Spleen (tissue), 11 donors: ENCODE data around the gene FAM43A. TPM values are rescaled to one million over a fixed set of nuclear protein-coding genes. Genes with fewer than 3 reads are reported as not detected.
A peak's percentile ranks its signal among the peaks of the same experiment; 100 is the strongest.

Experiments
- DNase-seq: peaks from one replicate; pipeline ENCODE4 v3.0.0-alpha.2; 2020
- H3K27ac ChIP-seq, 8 donors: fragments of 200-600 bp; sonication (generic) in 7 of 8; 1 replicate in 4 of 8; 2 replicates in 4 of 8; pipeline versions ENCODE4 v1.5.0 to v1.8.0; 2016 to 2021; ENCODE audit warnings: inconsistent platforms in 4 of 8, mild to moderate bottlenecking in 4 of 8, moderate library complexity in 1 of 8
- H3K27me3 ChIP-seq, 7 donors: fragments of 200-600 bp; sonication (generic) in 6 of 7; replicated peaks in 1 of 7; 1 replicate in 4 of 7; 2 replicates in 3 of 7; pipeline versions ENCODE4 v1.5.0 to v1.8.0; 2016 to 2021; ENCODE audit warnings: inconsistent platforms in 3 of 7, mild to moderate bottlenecking in 1 of 7
- H3K36me3 ChIP-seq, 6 donors: fragments of 200-600 bp; sonication (generic) in 5 of 6; 1 replicate in 4 of 6; 2 replicates in 2 of 6; pipeline versions ENCODE4 v1.5.0 to v1.8.0; 2016 to 2021; ENCODE audit warnings: inconsistent platforms in 2 of 6
- H3K4me1 ChIP-seq, 6 donors: fragments of 200-600 bp; sonication (generic) in 5 of 6; 1 replicate in 3 of 6; 2 replicates in 3 of 6; pipeline versions ENCODE4 v1.5.0 to v1.8.0; 2016 to 2021; ENCODE audit warnings: inconsistent platforms in 3 of 6
- H3K4me3 ChIP-seq, 8 donors: fragments of 200-600 bp; sonication (generic) in 7 of 8; 1 replicate in 4 of 8; 2 replicates in 4 of 8; pipeline versions ENCODE4 v1.5.0 to v1.8.0; 2016 to 2021; ENCODE audit warnings: inconsistent platforms in 4 of 8, mild to moderate bottlenecking in 4 of 8, moderate library complexity in 2 of 8
- H3K9me3 ChIP-seq, 8 donors: fragments of 200-600 bp; sonication (generic) in 7 of 8; 1 replicate in 4 of 8; 2 replicates in 4 of 8; pipeline versions ENCODE4 v1.5.0 to v1.8.0; 2016 to 2021; ENCODE audit warnings: inconsistent platforms in 4 of 8
- CTCF ChIP-seq, 11 experiments: fragments of 200-600 bp in 7 of 11; fragments of 450-650 bp in 4 of 11; sonication (generic) in 4 of 11; IDR thresholded peaks in 8 of 11; conservative IDR thresholded peaks in 3 of 11; 1 replicate in 7 of 11; 2 replicates in 4 of 11; pipeline versions ENCODE4 v1.4.0 to v1.8.0; 2016 to 2021; ENCODE audit warnings: antibody characterized with exemption in 11 of 11, inconsistent platforms in 4 of 11, mild to moderate bottlenecking in 1 of 11
- POLR2A ChIP-seq, 3 donors: fragments of 450-650 bp; IDR thresholded peaks; one replicate each; pipeline ENCODE4 v1.5.1; 2017; ENCODE audit warnings: antibody characterized with exemption in 3 of 3, mild to moderate bottlenecking in 1 of 3
- POLR2AphosphoS5 ChIP-seq, 3 donors: sonication (generic); formaldehyde crosslinking; IDR thresholded peaks; one replicate each; pipeline ENCODE4 v1.5.1; 2017; ENCODE audit warnings: antibody characterized with exemption in 3 of 3
- WGBS, 5 donors: extraction: QIAGEN DNeasy Blood & Tissue Kit in 3 of 5; methylation state at CpG; one replicate each; pipeline versions ENCODE4 v1.1.5 to v1.1.7; 2013 to 2018; 5-methylcytosine and 5-hydroxymethylcytosine counted together
- intact Hi-C: fragments of 100-400 bp; cut with DNase I; formaldehyde crosslinking; loops from one replicate; pipeline ENCODE4 v1.15.0; 2023; ENCODE audit warnings: low total_unique reads
- polyA plus RNA-seq, 3 donors: library from polyadenylated mRNA; stranded (reverse); fragments of 200-250 nt; gene quantifications; one replicate each; pipeline ENCODE4 v1.2.1, GENCODE V29; 2013
- total RNA-seq, 7 donors: library from RNA; depleted of rRNA in 3 of 7; stranded (reverse); fragments of >200 nt in 3 of 7; fragmentation: NEBNext Ultra II Directional in 4 of 7; extraction: Animal tissue kit (Norgen Biotek cat#: 25700) in 4 of 7; gene quantifications; one replicate each; pipeline versions ENCODE4 v1.1.0 to v1.2.1, GENCODE V29; 2016 to 2021
- donor health status: healthy with polysubstance abuse.
- donor health status: DM: no; HTN: no; CAD: no; lungs with moderate emphysema.
- donor health status: DM: no; HTN: no; CAD: no.
- donor health status: Bipolar disorder and iron deficiency.
- donor health status: healthy.
- donor health status: DM: no; HTN: no; CAD: no.
- donor health status: DM: yes; HTN: yes; CAD: no.

The FAM43A gene
- total and polyA plus RNA-seq, 10 donors = 16.9 to 102 (median 66.6) TPM

- peak overlapping the region in 1 of 8 donors; percentile 8 for H3K4me3 ChIP-seq
- WGBS, 5 donors = 72 to 78% (median 73%) methylated on average over 15 of the region's 15 CpGs
- peak overlapping the region in 7 of 8 donors; percentile 2 to 96 (median 71) for H3K27ac ChIP-seq
- TF ChIP-seq CTCF (IDR thresholded peaks at IDR 0.05 in 8 of 11, conservative IDR thresholded peaks at IDR 0.05 in 3 of 11) = no peak
- TF ChIP-seq POLR2AphosphoS5 (IDR thresholded peaks at IDR 0.05) = peak in 2 of 3 donors; percentile 22 to 67
- H3K27me3 ChIP-seq = peaks cover 0 to 9% (median 0%) of the 10 kb centered on the region in 7 donors
- peaks cover 27 to 97% (median 69%) of the 10 kb centered on the region in 6 donors for H3K4me1 ChIP-seq
- intact Hi-C loops = no loop called here
- H3K36me3 ChIP-seq = peaks cover 0 to 14% (median 0%) of the 10 kb centered on the region in 6 donors
- H3K9me3 ChIP-seq = no peaks in the 10 kb centered on the region
- DNase-seq = peak; percentile 83
Measured at GRCh38 chr3:194691481-194692283, 6.0 kb downstream of the FAM43A start.

GRCh38 chr3:194696702-194697101 lies 11.0 kb downstream of the FAM43A start:
- WGBS, 5 donors = 78 to 90% (median 84%) methylated on average over 6 of the region's 6 CpGs
- Histone ChIP-seq H3K27me3 (no peaks in the 10 kb centered on the region), H3K4me1 (peaks cover 0 to 49% (median 25%) of the 10 kb centered on the region in 6 donors), H3K9me3 (peaks cover 0 to 17% (median 10%) of the 10 kb centered on the region in 8 donors), H3K36me3 (no peaks in the 10 kb centered on the region), H3K4me3 (no peak overlapping the region), H3K27ac (no peak overlapping the region)
- DNase-seq = no peak
- no peak for TF ChIP-seq CTCF (IDR thresholded peaks at IDR 0.05 in 8 of 11, conservative IDR thresholded peaks at IDR 0.05 in 3 of 11)
- intact Hi-C loops = no loop called here

- intact Hi-C loops = no loop called here
- TF ChIP-seq POLR2A (IDR thresholded peaks at IDR 0.05) (no peak), CTCF (IDR thresholded peaks at IDR 0.05 in 8 of 11, conservative IDR thresholded peaks at IDR 0.05 in 3 of 11) (no peak), POLR2AphosphoS5 (IDR thresholded peaks at IDR 0.05) (no peak)
- H3K9me3 ChIP-seq = peaks cover 0 to 17% (median 10%) of the 10 kb centered on the region in 8 donors
- H3K27ac ChIP-seq = no peak overlapping the region
- DNase-seq = no peak
- WGBS, 5 donors = 90 to 96% (median 92%) methylated on average over 9 of the region's 9 CpGs
- no peaks in the 10 kb centered on the region for H3K4me1 ChIP-seq
- no peak overlapping the region for H3K4me3 ChIP-seq
- H3K27me3 ChIP-seq = no peaks in the 10 kb centered on the region
- no peaks in the 10 kb centered on the region for H3K36me3 ChIP-seq
Measured at GRCh38 chr3:194702545-194702944, 16.9 kb downstream of the FAM43A start.

DNA sequence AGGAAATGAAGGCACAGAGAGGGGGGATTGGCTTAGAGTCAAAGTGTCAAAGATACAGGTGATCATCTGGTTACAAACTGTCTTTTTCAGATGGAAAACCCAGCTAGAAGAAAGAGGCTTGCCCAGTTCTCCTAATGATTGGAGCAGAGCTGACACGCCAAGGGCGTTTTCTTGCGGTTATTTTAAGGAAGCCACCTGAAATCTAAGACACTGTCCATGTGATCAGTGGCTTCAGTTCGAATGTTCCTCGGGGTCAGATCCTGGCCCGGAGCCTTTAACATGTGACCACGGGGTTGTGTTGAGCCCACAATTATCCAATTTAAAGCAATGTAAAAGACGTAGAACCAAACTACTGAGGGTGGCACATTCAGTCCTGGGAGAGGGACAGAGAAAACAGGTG lies 19.5 kb downstream of the FAM43A start:
- peaks cover 0 to 8% (median 6%) of the 10 kb centered on the region in 8 donors for H3K9me3 ChIP-seq
- H3K36me3 ChIP-seq = no peaks in the 10 kb centered on the region
- no peak overlapping the region for H3K4me3 ChIP-seq
- 78 to 94% (median 91%) methylated on average over 8 of the region's 8 CpGs for WGBS, 5 donors
- no peaks in the 10 kb centered on the region for H3K4me1 ChIP-seq
- TF ChIP-seq CTCF (IDR thresholded peaks at IDR 0.05 in 8 of 11, conservative IDR thresholded peaks at IDR 0.05 in 3 of 11) (no peak), POLR2A (IDR thresholded peaks at IDR 0.05) (no peak), POLR2AphosphoS5 (IDR thresholded peaks at IDR 0.05) (no peak)
- intact Hi-C loops = no loop called here
- H3K27ac ChIP-seq = no peak overlapping the region
- no peaks in the 10 kb centered on the region for H3K27me3 ChIP-seq
- DNase-seq = no peak
